Endodermal cell (in vitro differentiated cells): ENCODE results near the gene RBM48. TPM values are rescaled to one million over a fixed set of nuclear protein-coding genes. Genes with fewer than 3 reads are reported as not detected.

ENCODE experiments used
- DNase-seq: peaks from one replicate; pipeline ENCODE4 v3.0.0-alpha.2; 2017
- H3K27ac ChIP-seq: 2 replicates; pipeline ENCODE4 v1.5.1; 2013; ENCODE audit warnings: mild to moderate bottlenecking, low read depth, low read length, moderate library complexity
- H3K27me3 ChIP-seq: 2 replicates; pipeline ENCODE4 v1.6.1; 2013; ENCODE audit warnings: mild to moderate bottlenecking, low read length, moderate library complexity; ENCODE audit not compliant: insufficient read depth, control insufficient read depth, poor library complexity, severe bottlenecking
- H3K36me3 ChIP-seq: 2 replicates; pipeline ENCODE4 v1.7.0; 2013; ENCODE audit warnings: mild to moderate bottlenecking, low read length, moderate library complexity; ENCODE audit not compliant: control insufficient read depth, insufficient read depth
- H3K4me1 ChIP-seq: one replicate; pipeline ENCODE4 v1.7.0; 2013; ENCODE audit warnings: low read length; ENCODE audit not compliant: control insufficient read depth, insufficient read depth
- H3K4me3 ChIP-seq: 2 replicates; pipeline ENCODE4 v1.5.1; 2013; ENCODE audit warnings: mild to moderate bottlenecking, low read length, moderate library complexity
- H3K9ac ChIP-seq: 2 replicates; pipeline ENCODE4 v1.6.1; 2013; ENCODE audit warnings: mild to moderate bottlenecking, low read length, moderate library complexity; ENCODE audit not compliant: poor library complexity, severe bottlenecking; ENCODE audit errors: extremely low read depth
- H3K9me3 ChIP-seq: 2 replicates; pipeline ENCODE4 v1.6.1; 2013; ENCODE audit warnings: mild to moderate bottlenecking, low read length, moderate library complexity; ENCODE audit not compliant: control insufficient read depth
- H3K27ac Mint-ChIP-seq: 2 replicates; pipeline ENCODE4 v1.8.0; 2020; ENCODE audit warnings: mixed read lengths
- H3K27me3 Mint-ChIP-seq: 2 replicates; pipeline ENCODE4 v1.8.0; 2021; ENCODE audit warnings: mild to moderate bottlenecking, mixed read lengths; ENCODE audit not compliant: insufficient read depth
- H3K36me3 Mint-ChIP-seq: 2 replicates; pipeline ENCODE4 v1.8.0; 2020; ENCODE audit warnings: low read depth, mixed read lengths
- H3K4me1 Mint-ChIP-seq: 2 replicates; pipeline ENCODE4 v1.8.0; 2020; ENCODE audit warnings: mixed read lengths
- H3K4me3 Mint-ChIP-seq: 2 replicates; pipeline ENCODE4 v1.8.0; 2020; ENCODE audit warnings: mild to moderate bottlenecking, moderate library complexity, mixed read lengths
- H3K9me3 Mint-ChIP-seq: 2 replicates; pipeline ENCODE4 v1.8.0; 2020; ENCODE audit warnings: mild to moderate bottlenecking, mixed read lengths
- WGBS, 2 experiments: methylation state at CpG; one replicate each; pipeline versions ENCODE4 v1.1.5 to v1.1.7; 2013; ENCODE audit warnings: missing lambda C conversion rate in 2 of 2, mixed read lengths in 1 of 2; ENCODE audit not compliant: insufficient coverage in 1 of 2, insufficient read length in 1 of 2; 5-methylcytosine and 5-hydroxymethylcytosine counted together
- total RNA-seq, 2 donors: library from RNA; stranded (reverse); fragmentation: NEBNext Ultra II Directional in 1 of 2; extraction: Animal tissue kit (Norgen Biotek cat#: 25700) in 1 of 2; gene quantifications; 2 replicates in 1 of 2; 3 replicates in 1 of 2; pipeline ENCODE4 v1.2.1, GENCODE V29; 2021
- TF ChIP-seq, protein P1 (sequence below): fragments of 200-600 bp; sonication (generic); conservative IDR thresholded peaks from 2 replicates; pipeline ENCODE4 v1.5.0; 2021; ENCODE audit warnings: antibody characterized with exemption, mild to moderate bottlenecking

Gene RBM48
- total RNA-seq, 2 donors from 2014 or later, result 11.4 to 11.9 TPM

DNA sequence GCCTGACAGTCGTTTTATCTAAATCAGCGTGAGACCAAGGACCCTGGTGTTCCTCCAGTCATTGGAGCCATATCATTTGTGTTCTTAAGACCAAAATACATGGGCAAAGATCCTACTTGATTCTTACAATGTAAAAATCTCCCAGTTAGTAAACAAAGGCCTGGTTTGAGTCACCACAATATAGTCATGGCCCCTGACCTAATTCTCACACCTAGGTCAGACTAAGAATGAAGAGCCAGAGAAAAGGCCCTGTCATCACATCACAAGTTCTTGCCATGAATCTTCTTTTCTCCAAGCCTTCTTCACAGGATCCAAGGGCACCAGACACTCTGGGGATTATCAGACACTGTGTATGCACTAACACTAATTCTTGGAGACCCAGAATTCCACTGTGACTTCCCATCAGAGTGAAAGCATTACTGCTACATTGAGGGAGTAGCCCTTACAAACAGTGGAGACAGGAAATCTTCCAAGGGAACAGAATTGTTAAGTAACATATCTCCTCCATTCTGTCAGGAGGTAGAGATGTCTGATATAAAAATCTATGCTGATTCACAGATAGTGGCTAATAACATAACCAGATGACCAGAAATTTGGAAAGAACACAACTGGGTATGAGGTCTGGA lies 43.2 kb upstream of the RBM48 start:
- peaks cover 2% of the 10 kb centered on the region for H3K4me1 Mint-ChIP-seq
- Histone ChIP-seq H3K36me3 (peaks cover 42% of the 10 kb centered on the region), H3K27me3 (no peaks in the 10 kb centered on the region), H3K9ac (peak overlapping the region; percentile 11), H3K4me3 (peak overlapping the region; percentile 49), H3K4me1 (peaks cover 14% of the 10 kb centered on the region), H3K9me3 (peaks cover 4% of the 10 kb centered on the region), H3K27ac (no peak overlapping the region)
- H3K27ac Mint-ChIP-seq, result peak overlapping the region; percentile 49
- peaks cover 4% of the 10 kb centered on the region for H3K9me3 Mint-ChIP-seq
- no peaks in the 10 kb centered on the region for H3K27me3 Mint-ChIP-seq
- TF ChIP-seq, protein P1, sequence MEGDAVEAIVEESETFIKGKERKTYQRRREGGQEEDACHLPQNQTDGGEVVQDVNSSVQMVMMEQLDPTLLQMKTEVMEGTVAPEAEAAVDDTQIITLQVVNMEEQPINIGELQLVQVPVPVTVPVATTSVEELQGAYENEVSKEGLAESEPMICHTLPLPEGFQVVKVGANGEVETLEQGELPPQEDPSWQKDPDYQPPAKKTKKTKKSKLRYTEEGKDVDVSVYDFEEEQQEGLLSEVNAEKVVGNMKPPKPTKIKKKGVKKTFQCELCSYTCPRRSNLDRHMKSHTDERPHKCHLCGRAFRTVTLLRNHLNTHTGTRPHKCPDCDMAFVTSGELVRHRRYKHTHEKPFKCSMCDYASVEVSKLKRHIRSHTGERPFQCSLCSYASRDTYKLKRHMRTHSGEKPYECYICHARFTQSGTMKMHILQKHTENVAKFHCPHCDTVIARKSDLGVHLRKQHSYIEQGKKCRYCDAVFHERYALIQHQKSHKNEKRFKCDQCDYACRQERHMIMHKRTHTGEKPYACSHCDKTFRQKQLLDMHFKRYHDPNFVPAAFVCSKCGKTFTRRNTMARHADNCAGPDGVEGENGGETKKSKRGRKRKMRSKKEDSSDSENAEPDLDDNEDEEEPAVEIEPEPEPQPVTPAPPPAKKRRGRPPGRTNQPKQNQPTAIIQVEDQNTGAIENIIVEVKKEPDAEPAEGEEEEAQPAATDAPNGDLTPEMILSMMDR, result no peak
- H3K36me3 Mint-ChIP-seq, result peaks cover 12% of the 10 kb centered on the region
- 83 to 86% methylated on average over 2 of the region's 2 CpGs for WGBS, 2 experiments
- H3K4me3 Mint-ChIP-seq, result no peak overlapping the region
- no peak for DNase-seq

DNA sequence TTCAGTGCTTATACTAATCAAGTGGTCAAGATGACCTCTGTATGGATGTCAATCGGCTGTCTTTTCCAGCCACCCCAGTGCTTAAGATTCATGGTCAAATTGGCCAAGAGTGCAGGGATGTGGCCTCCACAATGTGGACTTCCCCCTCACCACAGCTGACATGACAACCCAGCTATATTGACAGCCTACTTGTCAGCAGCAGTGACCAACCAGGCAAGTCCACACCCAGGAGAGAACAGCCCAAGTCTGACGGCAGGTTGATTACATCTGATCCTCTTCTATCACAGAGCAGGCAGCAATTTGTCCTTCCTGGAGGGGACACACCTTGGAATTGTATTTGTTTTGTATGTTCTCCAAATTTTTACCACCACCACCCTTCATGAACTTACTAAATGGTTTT lies 42.6 kb upstream of the RBM48 start:
- Histone ChIP-seq H3K36me3 (peaks cover 47% of the 10 kb centered on the region), H3K4me3 (peak overlapping the region; percentile 49), H3K27me3 (no peaks in the 10 kb centered on the region), H3K4me1 (peaks cover 17% of the 10 kb centered on the region), H3K27ac (no peak overlapping the region), H3K9ac (peak overlapping the region; percentile 11), H3K9me3 (peaks cover 4% of the 10 kb centered on the region)
- H3K27ac Mint-ChIP-seq, result no peak overlapping the region
- DNase-seq, result no peak
- no peaks in the 10 kb centered on the region for H3K27me3 Mint-ChIP-seq
- peaks cover 4% of the 10 kb centered on the region for H3K9me3 Mint-ChIP-seq
- WGBS, 2 experiments, result 89 to 96% methylated on average over 1 to 2 of the region's 2 CpGs
- peaks cover 2% of the 10 kb centered on the region for H3K4me1 Mint-ChIP-seq
- no peak overlapping the region for H3K4me3 Mint-ChIP-seq
- TF ChIP-seq, protein P1, result no peak
- peaks cover 15% of the 10 kb centered on the region for H3K36me3 Mint-ChIP-seq

DNA sequence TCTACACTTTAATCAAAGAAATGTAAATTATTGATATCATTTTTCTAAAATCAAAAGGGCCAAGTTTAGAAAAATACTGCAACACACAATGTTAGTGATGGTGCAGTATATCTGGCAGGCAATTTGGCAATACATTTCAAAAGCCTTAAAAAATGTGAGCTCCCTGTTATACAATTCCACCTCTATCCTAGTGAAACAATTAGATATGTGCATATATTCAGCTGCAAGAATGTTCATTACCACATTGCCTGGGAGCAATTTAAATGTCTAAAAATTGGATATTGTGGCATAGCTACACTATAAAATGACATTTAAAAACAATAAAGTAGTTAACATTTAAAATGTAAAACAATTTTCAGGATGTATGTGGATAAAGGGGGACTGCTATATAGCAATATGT lies 40.8 kb upstream of the RBM48 start:
- H3K9me3 Mint-ChIP-seq, result peaks cover 4% of the 10 kb centered on the region
- H3K4me1 Mint-ChIP-seq, result peaks cover 2% of the 10 kb centered on the region
- no peaks in the 10 kb centered on the region for H3K27me3 Mint-ChIP-seq
- Histone ChIP-seq H3K4me1 (peaks cover 17% of the 10 kb centered on the region), H3K27ac (no peak overlapping the region), H3K27me3 (no peaks in the 10 kb centered on the region), H3K9ac (no peak overlapping the region), H3K9me3 (peaks cover 4% of the 10 kb centered on the region), H3K4me3 (no peak overlapping the region), H3K36me3 (peaks cover 65% of the 10 kb centered on the region)
- peaks cover 27% of the 10 kb centered on the region for H3K36me3 Mint-ChIP-seq
- H3K27ac Mint-ChIP-seq, result no peak overlapping the region
- H3K4me3 Mint-ChIP-seq, result no peak overlapping the region
- DNase-seq, result no peak
- TF ChIP-seq, protein P1, result no peak
